Measurements from ENCODE around the gene RNF126. TPM values are rescaled to one million over a fixed set of nuclear protein-coding genes. Genes with fewer than 3 reads are reported as not detected.
"Not testable (repeated sequence)": the region's sequence is repeated elsewhere in the genome, so short reads cannot be mapped to it uniquely, and the experiment has no call there.

The RNF126 gene
- total RNA-seq, 2 donors from 2014 or later = 47.8 to 61.9 TPM

GRCh38 chr19:609004-609346 lies 54.0 kb downstream of the RNF126 start:
- Histone ChIP-seq H3K27me3 (replicated peaks; ENCODE audit: insufficient read depth) (no peaks in the 10 kb centered on the region), H3K27ac (no peak overlapping the region), H3K4me3 (no peak overlapping the region), H3K4me1 (ENCODE audit: control insufficient read depth in 1 of 2, low read depth in 2 of 2) (no peaks in the 10 kb centered on the region), H3K36me3 (no peaks in the 10 kb centered on the region), H3K9me3 (no peaks in the 10 kb centered on the region)
- DNase-seq (ENCODE audit: low spot score) (no peak), ATAC-seq (ENCODE audit: insufficient number of reproducible peaks, low FRiP score, low read depth) (no peak)
- TF ChIP-seq CTCF (IDR thresholded peaks at IDR 0.05) = no peak

DNA sequence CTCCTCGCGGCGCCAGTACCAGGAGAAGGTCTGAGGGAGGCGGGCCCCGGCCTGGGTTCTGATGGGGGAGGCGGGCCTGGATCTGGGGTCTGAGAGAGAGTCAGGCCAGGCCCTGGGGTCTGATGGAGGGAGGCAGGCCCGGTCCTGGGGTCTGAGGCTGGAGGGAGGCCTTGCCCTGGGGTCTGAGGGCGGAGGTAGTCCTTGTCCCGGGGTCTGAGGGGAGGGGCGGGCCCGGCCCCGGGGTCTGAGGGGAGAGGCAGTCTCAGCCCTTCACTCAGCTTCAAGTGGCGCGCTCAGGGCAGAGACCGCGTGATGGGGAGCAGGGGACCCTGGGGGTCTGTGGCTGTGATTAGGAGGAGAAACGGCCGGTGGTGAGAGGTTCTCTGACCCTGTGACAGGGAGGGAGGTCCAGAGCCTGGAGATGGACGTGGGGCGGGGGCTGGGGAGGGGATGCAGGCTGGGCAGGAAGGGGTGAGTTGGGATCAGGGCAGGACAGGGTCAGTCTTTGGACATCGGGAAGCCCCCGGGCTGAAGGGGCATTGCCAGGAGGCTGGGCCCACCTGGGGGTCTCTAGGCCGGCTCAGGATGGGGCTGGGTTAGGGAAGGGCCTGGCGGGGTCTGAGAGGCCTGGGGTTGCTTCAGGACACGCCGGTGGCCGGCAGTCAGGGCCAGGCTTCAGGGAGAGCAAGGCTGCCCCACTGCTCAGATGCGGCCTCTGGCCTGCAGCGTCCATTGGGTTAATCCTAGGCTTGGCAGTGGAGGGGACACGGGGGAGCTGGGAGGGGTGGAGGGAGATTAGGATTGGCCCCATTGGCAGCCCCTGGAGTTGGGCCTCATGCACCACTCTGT lies 54.6 kb downstream of the RNF126 start:
- no peak overlapping the region for H3K4me3 ChIP-seq
- ATAC-seq (ENCODE audit: insufficient number of reproducible peaks, low FRiP score, low read depth) (no peak), DNase-seq (ENCODE audit: low spot score) (no peak)
- H3K27me3 ChIP-seq (replicated peaks; ENCODE audit: insufficient read depth) = no peaks in the 10 kb centered on the region
- no peak overlapping the region for H3K27ac ChIP-seq
- no peak for TF ChIP-seq CTCF (IDR thresholded peaks at IDR 0.05)
- no peaks in the 10 kb centered on the region for H3K36me3 ChIP-seq
- H3K9me3 ChIP-seq = no peaks in the 10 kb centered on the region
- H3K4me1 ChIP-seq (ENCODE audit: control insufficient read depth in 1 of 2, low read depth in 2 of 2) = no peaks in the 10 kb centered on the region

- no peak overlapping the region for H3K4me3 ChIP-seq
- H3K27ac ChIP-seq = no peak overlapping the region
- no peaks in the 10 kb centered on the region for H3K27me3 ChIP-seq (replicated peaks; ENCODE audit: insufficient read depth)
- TF ChIP-seq CTCF (IDR thresholded peaks at IDR 0.05) = no peak
- H3K4me1 ChIP-seq (ENCODE audit: control insufficient read depth in 1 of 2, low read depth in 2 of 2) = no peaks in the 10 kb centered on the region
- ATAC-seq (ENCODE audit: insufficient number of reproducible peaks, low FRiP score, low read depth) (no peak), DNase-seq (ENCODE audit: low spot score) (no peak)
- no peaks in the 10 kb centered on the region for H3K36me3 ChIP-seq
- no peaks in the 10 kb centered on the region for H3K9me3 ChIP-seq
Measured at GRCh38 chr19:607301-608154, 55.5 kb downstream of the RNF126 start.

- not testable (repeated sequence) for DNase-seq (ENCODE audit: low spot score)
Measured at GRCh38 chr19:605061-605971, 57.7 kb downstream of the RNF126 start.

DNA sequence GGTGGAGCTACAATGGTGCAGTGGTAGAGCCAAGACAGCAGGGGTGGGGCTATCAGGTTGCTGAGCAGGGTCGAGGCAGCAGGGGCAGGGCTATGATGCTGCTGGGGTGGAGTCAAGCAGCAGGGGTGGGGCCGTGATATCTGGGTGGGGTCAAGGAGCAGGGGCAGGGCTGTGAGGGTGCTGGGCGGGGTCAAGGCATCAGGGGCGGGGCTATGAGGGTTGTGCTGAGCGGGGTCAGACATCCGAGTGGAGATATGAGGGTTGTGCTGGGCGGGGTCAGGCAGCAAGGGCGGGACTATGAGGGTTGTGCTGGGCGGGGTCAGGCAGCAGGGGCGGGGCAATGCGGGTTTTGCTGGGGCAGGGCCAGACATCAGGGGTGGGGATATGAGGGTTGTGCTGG lies 58.7 kb downstream of the RNF126 start:
- no peak for ATAC-seq (ENCODE audit: insufficient number of reproducible peaks, low FRiP score, low read depth)
- H3K9me3 ChIP-seq = no peaks in the 10 kb centered on the region
- no peak for DNase-seq (ENCODE audit: low spot score)
- no peaks in the 10 kb centered on the region for H3K27me3 ChIP-seq (replicated peaks; ENCODE audit: insufficient read depth)
- no peak for TF ChIP-seq CTCF (IDR thresholded peaks at IDR 0.05)
- no peaks in the 10 kb centered on the region for H3K36me3 ChIP-seq
- no peak overlapping the region for H3K27ac ChIP-seq
- no peaks in the 10 kb centered on the region for H3K4me1 ChIP-seq (ENCODE audit: control insufficient read depth in 1 of 2, low read depth in 2 of 2)
- H3K4me3 ChIP-seq = no peak overlapping the region

More at GRCh38 chr19:605061-605971, 57.7 kb downstream of the RNF126 start:
- not testable (repeated sequence) for H3K4me1 ChIP-seq (ENCODE audit: control insufficient read depth in 1 of 2, low read depth in 2 of 2); ATAC-seq (ENCODE audit: insufficient number of reproducible peaks, low FRiP score, low read depth); H3K4me3 ChIP-seq; H3K9me3 ChIP-seq; H3K27me3 ChIP-seq (replicated peaks; ENCODE audit: insufficient read depth); H3K36me3 ChIP-seq; H3K27ac ChIP-seq

DNA sequence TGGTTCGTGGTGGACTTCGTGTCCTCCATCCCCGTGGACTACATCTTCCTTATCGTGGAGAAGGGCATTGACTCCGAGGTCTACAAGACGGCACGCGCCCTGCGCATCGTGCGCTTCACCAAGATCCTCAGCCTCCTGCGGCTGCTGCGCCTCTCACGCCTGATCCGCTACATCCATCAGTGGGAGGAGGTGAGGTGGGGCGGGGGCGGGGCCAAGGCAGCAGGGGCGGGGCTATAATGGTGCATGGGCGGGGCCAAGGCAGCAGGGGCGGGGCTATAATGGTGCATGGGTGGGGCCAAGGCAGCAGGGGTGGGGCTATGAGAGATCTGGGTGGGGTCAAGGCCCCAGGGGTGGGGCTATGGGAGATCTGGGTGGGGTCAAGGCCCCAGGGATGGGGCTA lies 59.2 kb downstream of the RNF126 start:
- H3K27ac ChIP-seq; H3K27me3 ChIP-seq (replicated peaks; ENCODE audit: insufficient read depth); H3K36me3 ChIP-seq; H3K4me3 ChIP-seq; H3K4me1 ChIP-seq (ENCODE audit: control insufficient read depth in 1 of 2, low read depth in 2 of 2); DNase-seq (ENCODE audit: low spot score); ATAC-seq (ENCODE audit: insufficient number of reproducible peaks, low FRiP score, low read depth); H3K9me3 ChIP-seq: not testable (repeated sequence)

DNA sequence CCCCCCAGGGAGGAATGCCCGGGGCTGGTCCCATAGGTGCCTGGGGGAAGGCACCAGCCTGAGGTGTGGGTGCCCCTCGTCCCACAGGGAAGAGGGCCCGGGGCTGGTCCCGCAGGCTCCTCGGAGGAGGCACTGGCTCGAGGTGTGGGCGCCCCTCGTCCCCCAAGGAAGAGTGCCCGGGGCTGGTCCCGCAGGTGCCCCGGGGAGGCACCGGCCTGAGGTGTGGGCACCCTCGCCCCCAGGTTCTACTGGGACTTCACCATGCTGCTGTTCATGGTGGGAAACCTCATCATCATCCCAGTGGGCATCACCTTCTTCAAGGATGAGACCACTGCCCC lies 59.7 kb downstream of the RNF126 start:
- H3K4me1 ChIP-seq (ENCODE audit: control insufficient read depth in 1 of 2, low read depth in 2 of 2); H3K9me3 ChIP-seq; H3K36me3 ChIP-seq; ATAC-seq (ENCODE audit: insufficient number of reproducible peaks, low FRiP score, low read depth); H3K4me3 ChIP-seq; DNase-seq (ENCODE audit: low spot score); H3K27ac ChIP-seq; H3K27me3 ChIP-seq (replicated peaks; ENCODE audit: insufficient read depth): not testable (repeated sequence)
